GM19328 (cell line): ENCODE data around the gene COL5A3.

ENCODE experiments used
- ATAC-seq: cut with Tn5 transposase; IDR thresholded peaks from one replicate; pipeline ENCODE4 v1.9.1; 2021; ENCODE audit warnings: mild to moderate bottlenecking, moderate library complexity; ENCODE audit not compliant: unreplicated experiment

Gene COL5A3

DNA sequence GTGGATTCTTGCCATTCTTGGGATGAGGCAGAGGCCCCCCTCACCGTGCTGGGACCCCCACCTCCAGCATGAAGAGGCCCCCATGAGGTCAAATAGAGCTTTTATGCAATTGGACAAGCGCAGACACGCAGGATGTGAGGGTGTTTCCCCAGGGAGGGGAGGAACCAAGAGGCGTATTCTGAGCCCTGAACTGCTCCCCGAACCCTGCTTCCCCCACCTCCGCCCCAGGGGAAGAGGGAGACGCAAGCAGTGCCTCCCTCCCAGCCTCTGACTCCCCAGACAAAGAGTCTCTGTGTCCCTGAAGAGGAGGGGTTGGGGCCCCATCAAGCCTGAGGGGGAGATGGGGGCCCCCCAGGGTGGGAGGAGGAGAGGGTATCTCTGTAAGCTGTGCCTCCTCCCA lies 1.7 kb upstream of the COL5A3 start:
- ATAC-seq = no peak

DNA sequence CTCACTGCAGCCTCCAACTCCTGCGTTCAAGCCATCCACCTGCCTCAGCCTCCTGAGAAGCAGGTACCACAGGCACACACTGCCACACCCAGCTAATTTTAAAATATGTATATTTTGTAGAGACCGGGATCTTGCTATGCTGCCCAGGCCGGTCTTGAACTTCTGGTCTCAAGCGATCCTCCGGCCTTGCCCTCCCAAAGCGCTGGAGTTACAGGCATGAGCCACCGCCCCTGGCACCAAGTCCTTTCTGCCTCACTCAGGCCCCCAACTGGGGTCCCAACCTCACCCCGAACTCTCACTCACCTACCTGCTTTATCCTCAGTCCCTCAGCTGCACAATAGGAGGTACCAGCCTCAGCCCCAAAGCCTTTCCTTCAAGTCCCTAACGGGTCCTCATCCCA lies 635 bp upstream of the COL5A3 start:
- ATAC-seq = no peak

DNA sequence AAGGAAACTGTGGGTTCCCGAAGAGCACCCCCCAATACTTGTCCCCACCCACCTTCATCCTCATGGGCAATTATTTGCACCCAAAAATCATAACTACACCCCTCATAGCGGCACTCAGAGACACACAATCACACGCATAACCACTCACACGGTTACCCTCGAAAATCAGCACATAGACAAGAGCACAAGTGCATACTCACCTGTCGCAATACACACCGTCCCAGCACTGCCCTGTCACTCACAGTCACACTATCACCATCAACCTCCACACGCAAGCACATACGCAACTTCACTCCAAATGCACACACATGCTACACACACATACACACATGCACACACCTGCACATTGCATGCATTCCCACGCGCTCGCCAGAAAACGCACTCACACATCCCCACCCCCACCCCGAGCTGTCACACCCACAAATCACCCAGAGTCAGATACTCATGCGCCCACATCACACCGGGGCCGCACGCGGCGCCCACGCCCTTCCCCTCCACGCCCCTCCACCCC lies 535 bp downstream of the COL5A3 start:
- ATAC-seq = no peak

DNA sequence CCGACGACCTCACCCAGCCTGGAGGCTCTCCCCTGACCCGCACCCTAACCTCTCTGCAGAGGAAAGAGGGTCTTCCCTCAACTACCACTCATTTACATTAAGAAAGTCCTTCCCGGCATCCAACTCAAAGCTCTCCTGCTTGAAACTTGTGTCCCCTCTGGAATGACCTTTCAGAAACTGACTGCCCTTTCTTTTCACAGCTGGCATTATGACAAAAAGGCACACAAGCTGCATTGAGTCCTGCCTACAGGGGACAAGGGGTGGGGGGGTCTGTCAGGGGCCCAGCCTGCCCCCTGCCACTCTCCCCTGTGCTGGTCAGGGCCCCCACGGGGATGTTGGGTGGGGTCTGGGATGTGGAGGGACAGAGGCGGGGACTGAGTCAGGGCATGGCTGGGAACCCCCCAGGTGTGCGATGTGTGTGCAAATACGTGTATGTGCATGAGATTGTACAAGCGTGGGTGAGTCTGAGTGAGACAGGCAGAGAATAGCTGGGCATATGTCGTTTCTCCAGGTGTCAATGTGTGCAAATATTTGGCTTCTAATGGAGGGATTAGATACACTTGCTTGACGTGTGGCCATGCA lies 2.0 kb downstream of the COL5A3 start:
- ATAC-seq = no peak

DNA sequence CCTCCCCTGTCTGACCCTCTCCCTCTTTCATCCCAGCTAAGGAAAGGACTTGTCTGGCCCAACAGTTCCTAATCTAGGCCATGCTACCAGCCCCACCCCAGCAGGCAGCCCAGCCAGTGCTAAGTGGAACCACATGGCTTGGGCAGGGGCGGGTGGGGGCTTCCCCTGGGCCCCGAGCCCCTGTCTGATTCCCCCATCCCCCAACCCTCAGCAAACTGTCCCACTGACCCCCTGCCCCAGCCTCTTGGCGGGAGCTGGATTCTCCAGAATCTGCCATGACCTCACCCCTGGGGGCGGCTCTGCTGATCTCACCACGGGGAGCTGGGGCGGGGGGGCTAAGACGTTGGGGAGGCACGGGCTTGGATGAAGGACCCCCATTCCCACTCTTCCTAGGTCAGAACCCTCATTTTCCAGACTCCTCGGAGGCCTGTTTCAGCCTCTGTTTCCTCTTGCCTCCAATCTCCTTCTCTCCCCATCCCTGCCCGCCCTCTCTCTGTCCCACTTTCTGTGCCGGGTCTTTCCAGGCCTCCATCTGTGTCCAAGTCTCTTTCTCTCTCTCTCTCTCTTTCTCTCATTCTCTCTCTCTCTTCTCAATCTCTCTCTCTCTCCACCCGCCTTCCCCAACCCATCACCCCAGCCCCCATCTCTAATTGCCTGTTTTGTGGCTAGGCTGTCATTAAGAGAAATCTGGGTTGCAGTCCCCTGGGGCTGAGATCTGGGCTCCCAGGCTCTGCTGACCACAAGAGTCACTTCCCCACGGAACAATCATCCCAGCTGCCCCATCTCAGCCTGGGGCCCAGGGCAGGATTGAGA lies 2.7 kb downstream of the COL5A3 start:
- no peak for ATAC-seq

DNA sequence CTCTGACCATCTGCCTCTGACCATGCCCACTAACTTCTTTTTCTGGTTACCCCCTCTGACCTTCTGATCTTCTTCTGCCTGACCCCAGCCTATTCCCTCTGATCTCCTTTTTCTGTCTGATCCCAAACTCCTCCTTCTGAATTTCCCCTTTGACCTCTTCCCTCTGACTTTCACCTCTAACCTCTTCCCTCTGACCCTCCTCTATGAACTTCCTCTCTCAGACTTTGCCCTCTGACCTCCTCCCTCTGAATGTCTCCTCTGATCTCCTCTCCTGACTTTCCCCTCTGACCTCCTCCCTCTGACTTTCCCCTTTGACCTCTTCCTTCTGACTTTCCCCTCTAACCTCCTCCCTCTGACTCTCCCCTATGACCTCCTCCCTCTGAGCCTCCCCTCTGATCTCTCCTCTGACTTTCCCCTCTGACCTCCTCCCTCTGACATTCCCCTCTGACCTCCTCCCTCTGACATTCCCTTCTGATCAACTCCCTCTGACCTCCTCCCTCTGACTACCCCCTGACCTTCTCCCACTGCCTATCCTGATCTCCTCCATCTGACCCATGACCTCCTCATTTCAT lies 3.5 kb downstream of the COL5A3 start:
- no peak for ATAC-seq

DNA sequence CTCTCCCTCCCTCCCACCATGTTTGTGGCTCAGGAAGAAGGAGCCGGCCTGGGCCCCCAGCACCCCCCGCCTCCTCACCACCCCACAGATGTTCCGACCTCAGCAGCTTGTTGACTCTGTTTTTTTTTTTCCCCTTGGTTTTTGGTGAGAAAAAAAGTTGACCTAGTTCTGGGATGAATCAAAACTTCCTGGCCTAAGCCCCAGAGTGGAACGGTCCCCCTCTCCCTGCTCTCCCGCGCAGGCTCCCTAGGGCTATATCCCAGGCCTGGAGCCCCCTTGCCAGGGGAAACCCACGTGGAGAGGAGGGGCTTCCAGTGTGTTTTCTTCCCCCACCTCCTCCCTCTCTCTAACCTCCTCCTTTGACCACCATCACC lies 4.0 kb downstream of the COL5A3 start:
- ATAC-seq = no peak

DNA sequence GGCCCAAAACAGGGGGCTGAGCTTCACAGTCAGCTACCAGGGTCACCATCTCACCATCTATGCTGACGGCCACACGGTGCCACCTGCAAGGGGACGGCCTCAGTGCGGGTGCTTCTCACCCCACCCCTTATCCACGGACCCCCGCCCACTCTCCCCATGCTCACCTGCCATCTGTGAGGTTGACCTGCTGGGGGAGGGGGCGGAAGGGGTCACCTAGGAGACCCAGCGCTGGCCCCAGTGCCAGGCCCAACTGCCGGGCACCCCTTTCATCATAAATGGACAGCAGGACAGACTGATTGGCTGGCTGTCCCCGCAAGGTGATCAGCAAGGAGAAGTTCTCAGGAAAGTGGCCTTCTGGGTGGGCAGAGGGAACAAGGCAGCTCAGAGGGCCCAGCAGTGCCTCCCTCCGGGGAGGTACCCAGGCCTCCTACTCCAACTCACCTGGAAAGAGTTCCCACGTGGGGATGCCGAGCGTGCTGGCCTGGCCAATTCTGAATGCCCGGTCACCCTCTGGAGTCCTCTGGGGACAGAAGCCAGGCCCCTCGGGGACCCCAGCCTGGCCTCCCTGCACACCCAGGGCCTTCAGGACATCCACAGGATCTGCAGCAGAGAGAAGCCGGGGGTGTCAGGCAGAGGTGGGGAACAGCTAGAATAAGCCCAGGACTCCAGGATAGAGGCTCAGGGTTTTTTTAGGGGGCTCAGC lies 4.5 kb downstream of the COL5A3 start:
- no peak for ATAC-seq

DNA sequence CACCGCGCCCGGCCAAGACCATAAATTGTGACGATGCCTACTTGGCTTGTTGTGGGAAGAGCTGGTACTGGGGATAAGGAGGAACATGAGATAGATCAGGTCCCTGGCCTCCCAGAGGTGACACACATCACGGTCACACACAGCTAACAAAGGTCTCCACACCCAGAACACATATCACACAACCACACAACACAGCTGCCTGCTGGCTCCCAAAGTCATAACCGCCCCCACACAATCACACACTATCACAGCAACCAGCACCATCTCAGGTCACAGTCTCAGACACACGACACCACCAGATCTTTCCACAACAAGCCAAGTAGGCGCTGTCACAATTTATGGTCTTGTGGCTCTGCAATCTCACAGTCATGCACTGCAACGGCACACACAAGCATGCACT lies 5.7 kb downstream of the COL5A3 start:
- no peak for ATAC-seq

DNA sequence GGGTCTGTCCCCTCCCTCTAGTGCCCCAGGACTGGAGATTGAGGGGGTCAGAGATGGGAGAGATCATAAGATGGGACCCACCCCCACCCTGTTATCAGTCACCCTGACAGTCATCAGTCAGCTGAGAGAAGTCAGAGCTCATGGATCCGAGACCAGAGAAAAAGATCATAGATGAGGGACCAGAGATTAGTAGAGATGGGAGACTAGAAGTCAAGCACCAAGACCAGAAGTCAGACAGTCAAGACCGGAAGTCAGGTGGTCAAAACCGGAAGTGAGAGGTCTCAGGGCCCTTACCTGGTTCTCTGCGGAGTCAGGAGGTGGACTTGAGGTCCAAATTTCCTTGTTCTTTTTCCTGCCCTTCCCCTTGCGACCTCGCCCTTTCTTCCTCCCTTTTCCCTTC lies 7.0 kb downstream of the COL5A3 start:
- ATAC-seq = no peak

DNA sequence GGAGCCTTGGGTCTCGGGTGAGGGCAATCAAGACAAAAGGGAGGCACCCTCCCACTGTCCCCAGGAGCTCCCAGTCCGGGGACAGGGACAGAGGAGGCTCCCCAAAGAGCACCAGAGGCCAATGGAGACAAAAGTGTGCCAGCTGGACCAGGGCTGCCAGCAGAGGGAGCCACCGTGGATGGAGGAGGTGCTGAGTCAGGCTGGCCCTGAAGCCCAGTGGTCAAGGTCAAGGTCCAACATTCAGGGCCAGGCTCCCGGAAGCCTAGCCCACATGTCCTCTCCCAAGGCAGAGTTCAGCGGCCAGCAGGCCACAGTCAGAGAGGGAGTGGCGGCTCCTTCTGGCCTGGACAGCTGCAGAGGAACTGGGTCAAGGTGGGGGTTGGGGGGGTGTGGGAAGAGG lies 8.4 kb downstream of the COL5A3 start:
- no peak for ATAC-seq

DNA sequence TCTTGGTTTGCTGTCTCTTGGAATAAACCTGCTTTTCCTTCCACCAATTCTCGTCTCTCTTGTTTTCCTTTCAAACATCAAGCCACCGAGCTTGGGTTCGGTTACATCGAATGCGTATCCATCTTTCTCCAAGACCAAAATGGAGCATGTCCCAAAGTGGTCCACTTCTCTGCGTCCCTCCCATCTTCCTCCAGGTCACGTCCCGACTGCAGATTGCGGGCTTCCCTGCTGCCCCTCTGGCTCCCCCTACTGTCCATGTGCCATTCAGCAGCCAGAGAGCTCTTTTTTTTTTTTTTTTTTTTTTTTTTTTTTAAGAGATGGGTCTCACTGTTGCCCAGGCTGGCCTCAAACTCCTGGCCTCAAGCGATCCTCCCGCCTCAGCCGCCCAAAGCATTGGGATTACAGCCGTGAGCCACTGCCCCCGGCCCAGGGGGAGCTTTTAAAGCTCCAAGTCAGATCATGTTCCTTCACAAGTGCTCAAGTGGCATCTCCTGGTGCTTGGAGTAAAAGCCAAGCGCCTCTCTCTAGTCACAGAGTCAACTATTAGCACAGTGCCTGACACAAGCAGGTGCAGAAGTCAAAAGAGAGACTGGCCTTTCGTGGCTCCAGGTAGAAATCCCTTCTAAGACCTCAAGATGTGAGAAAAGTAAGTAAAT lies 10.0 kb downstream of the COL5A3 start:
- no peak for ATAC-seq

DNA sequence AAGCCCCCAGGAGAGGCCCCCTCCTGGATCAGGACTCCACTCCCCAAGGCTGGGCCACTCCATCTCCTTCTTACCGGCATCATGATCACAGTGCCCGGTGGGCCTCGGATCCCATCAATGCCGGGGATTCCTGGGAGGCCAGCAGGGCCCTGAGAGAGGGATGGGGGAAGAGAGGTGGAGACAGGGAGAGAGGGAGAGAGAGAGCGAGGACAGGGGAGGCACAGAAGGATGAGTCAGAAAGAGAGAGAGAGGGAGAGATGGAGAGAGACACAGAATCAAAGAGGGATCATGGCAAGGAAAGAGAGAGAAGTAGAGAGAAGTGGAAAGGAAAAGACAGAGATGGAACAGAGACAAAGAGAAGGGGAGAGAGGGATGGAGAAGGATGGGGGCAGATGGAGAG lies 13.8 kb downstream of the COL5A3 start:
- no peak for ATAC-seq

DNA sequence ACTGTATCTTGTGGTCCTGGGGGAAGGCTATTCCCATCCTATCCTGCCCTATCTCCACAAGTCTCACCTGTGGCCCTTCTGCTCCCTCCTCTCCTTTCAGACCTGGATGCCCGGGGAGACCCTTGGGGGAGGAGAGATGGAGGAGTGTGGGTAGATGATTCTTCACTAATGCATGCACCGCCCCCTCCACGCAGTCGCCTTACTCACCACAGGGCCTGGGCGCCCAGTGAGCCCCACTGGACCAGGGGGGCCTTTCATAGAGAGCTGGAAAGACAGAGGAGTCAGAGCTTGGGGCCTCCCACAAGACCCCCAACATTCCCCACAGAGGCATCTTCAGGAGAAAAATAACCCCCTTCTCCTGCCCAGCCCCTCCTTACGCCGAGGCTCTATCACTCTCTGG lies 14.3 kb downstream of the COL5A3 start:
- ATAC-seq = no peak

DNA sequence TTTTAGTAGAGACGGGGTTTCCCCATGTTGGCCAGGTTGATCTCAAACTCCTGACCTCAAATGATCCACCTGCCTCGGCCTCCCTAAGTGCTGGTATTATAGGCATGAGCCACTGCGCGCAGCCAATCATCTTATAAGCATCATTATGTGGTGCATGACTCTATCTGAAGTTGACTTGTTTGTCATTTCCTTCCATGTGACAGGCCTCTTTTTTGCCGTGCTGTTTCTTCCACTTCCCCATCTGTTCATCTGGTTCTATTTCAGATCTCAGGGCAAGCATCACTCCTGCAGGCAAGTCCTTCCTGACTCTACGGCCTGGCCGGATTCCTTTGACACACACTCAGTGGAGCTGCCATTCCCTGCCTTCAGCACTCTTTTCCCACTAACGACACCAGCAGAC lies 15.2 kb downstream of the COL5A3 start:
- ATAC-seq = no peak

DNA sequence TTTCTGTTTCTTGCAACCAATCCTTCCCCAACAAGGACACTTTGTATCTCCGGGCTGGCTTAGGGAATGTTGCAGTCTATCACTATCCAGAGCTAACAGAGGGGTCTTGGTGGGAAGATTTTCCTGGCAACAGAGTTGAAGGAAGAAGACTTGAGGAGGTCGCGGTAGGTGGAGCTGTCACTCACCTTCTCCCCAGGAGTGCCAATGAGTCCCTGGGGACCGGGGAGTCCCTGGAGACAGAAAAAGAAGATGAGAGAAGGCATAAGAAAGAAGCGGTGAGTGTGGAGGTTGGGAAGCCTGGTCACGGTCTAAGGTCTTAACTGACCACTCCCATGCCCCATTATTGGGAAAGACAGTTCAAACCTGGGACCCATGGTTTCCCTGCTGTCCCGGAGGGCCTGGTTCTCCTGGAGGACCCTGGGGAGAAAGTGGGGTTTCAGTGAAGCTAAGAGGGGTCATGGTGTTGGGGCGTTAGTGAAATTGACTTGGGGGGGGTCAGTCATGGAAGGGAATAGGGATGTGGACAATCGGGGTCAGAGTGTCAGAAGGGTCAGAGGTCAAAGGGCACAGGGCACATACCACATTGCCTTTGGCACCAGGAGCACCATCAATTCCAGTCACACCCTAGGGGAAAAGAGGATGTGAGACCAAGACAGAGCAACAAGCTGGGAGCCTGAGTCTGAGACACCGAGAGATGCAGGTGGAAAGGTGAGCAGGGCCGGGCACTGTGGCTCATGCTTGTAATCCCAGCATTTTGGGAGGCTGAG lies 18.7 kb downstream of the COL5A3 start:
- no peak for ATAC-seq

DNA sequence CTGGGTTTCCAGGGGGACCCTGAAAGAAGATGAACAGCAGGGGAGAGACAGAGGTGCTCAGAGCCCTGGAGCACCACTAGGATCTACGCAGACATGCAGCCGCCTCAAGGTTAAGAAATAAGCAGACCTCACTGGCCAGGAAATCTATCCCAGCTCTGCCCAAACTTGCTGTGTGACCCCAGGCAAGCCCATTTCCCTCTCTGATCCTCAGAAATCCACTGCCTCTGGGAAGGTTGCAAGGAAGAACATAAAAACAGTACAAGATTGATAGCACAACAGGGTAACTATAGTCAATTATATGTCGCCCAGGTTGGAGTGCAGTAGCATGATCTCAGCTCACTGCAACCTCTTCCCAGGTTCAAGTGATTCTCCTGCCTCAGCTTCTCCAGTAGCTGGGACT lies 20.8 kb downstream of the COL5A3 start:
- ATAC-seq = no peak

DNA sequence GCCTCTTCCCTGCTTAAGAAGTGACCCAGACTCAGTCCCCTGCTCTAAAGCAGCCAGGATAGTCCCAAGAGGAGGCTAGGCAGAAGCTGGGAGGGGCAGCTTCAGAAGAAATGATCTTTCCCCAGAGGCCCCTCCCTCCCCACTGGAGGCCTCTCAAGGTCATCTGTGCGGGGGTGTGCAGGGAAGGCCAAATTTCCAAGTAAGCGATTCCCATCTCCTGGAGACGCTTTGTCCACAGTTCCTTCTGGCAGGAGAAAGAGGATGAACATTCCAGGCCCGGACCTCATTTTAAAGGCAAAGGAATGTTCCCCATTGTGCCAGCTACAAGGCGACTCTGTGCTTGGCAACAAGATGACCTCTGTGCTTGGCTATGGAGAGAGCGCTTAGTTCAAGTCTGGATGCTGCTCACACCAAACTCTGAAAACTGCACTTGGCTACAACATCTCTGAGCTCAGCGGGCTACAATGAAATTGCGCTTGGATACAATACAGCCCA lies 23.5 kb downstream of the COL5A3 start:
- no peak for ATAC-seq

DNA sequence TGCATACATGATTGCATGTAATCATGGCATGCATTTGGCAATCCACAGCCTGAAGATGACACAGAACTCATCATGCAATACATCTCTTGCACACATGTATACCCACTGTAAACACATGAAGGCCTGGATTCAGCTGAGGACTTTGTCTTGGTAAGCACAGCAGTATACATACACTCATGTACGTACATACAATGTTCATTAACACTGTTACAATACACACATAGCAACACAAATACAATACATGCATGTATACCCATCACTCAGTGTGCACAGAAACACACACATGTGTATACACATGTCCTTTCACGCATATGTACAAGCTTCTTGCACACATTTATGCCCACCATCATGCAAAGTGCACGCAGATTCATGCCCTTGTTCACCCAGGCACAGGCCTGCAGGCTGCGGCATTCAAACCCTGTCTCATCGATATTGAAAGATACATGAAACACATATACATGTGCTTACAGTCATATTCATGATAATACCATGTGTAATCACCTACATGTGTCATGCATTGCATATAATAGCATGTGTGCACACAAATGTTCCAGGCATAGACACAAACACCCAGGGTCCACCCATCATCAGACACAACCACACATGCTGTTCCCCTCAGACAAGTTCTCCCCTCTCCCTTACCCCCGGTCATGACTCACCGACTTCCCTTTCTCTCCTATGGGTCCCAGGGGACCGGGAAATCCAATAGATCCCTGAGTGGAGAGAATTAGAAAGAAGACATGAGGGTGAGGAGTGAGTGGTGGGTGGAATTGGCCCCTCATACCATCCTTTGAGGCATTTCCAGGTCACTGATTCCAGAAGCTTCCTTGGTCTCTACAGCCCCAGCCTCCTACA lies 28.7 kb downstream of the COL5A3 start:
- no peak for ATAC-seq
